ENCODE data around the gene ZNRD2. TPM values are rescaled to one million over a fixed set of nuclear protein-coding genes. Genes with fewer than 3 reads are reported as not detected.

ZNRD2 gene
- total RNA-seq, 4 donors from 2014 or later = 43.6 to 77.3 (median 63.3) TPM

DNA sequence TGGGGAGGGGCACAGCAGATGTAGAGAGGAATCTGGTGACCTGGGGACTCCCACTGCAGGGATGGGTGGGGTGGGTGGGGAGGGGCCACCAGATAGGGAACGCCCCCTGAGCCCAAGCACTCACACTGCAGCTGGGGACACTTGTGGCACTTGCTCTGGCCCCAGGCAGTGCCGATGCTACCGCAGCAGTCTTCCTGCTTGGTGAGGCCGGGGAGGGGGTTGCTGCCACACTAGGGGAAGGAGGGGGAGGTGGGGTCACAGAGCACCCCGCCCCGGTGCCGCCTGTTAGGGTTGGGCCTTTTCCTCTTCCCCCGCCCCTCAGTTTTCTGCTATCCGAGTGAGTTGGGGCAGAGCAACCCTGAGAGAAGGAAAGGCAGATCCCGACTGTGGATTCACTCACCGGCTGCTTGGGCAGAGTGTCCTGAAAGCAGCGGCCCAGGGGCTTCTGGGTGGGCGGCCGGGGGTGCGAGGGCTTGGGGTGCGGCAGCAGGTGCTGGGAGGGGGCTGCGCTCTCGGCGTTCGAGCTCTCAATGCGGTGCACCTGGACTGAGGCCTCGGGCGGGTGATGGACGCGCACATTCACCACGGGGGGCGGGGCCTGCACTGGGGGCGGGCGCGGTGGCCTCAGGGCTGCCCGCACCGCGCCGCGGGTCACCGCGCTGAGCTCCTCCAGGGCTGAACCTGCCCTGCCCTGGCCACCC lies 16.8 kb upstream of the ZNRD2 start:
- Histone ChIP-seq H3K36me3 (peaks cover 0 to 52% (median 50%) of the 10 kb centered on the region in 4 donors), H3K27ac (replicated peaks in 1 of 4) (peak overlapping the region in 2 of 4 donors; percentile 1 to 98), H3K27me3 (no peaks in the 10 kb centered on the region), H3K4me1 (peaks cover 31 to 63% (median 56%) of the 10 kb centered on the region in 4 donors), H3K9me3 (no peaks in the 10 kb centered on the region), H3K4me3 (no peak overlapping the region)
- 70% methylated on average over 27 of the region's 37 CpGs for WGBS
- intact Hi-C loops (cut with DNase I) = no loop called here
- no peak for DNase-seq (ENCODE audit: extremely low spot score)
- TF ChIP-seq, protein P1, sequence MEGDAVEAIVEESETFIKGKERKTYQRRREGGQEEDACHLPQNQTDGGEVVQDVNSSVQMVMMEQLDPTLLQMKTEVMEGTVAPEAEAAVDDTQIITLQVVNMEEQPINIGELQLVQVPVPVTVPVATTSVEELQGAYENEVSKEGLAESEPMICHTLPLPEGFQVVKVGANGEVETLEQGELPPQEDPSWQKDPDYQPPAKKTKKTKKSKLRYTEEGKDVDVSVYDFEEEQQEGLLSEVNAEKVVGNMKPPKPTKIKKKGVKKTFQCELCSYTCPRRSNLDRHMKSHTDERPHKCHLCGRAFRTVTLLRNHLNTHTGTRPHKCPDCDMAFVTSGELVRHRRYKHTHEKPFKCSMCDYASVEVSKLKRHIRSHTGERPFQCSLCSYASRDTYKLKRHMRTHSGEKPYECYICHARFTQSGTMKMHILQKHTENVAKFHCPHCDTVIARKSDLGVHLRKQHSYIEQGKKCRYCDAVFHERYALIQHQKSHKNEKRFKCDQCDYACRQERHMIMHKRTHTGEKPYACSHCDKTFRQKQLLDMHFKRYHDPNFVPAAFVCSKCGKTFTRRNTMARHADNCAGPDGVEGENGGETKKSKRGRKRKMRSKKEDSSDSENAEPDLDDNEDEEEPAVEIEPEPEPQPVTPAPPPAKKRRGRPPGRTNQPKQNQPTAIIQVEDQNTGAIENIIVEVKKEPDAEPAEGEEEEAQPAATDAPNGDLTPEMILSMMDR (IDR thresholded peaks at IDR 0.05) = no peak
- TF ChIP-seq EP300 (IDR thresholded peaks at IDR 0.05) = no peak
- no peak for TF ChIP-seq POLR2AphosphoS5 (IDR thresholded peaks at IDR 0.05)
- no peak for TF ChIP-seq POLR2A (IDR thresholded peaks at IDR 0.05; ENCODE audit: low read depth)

DNA sequence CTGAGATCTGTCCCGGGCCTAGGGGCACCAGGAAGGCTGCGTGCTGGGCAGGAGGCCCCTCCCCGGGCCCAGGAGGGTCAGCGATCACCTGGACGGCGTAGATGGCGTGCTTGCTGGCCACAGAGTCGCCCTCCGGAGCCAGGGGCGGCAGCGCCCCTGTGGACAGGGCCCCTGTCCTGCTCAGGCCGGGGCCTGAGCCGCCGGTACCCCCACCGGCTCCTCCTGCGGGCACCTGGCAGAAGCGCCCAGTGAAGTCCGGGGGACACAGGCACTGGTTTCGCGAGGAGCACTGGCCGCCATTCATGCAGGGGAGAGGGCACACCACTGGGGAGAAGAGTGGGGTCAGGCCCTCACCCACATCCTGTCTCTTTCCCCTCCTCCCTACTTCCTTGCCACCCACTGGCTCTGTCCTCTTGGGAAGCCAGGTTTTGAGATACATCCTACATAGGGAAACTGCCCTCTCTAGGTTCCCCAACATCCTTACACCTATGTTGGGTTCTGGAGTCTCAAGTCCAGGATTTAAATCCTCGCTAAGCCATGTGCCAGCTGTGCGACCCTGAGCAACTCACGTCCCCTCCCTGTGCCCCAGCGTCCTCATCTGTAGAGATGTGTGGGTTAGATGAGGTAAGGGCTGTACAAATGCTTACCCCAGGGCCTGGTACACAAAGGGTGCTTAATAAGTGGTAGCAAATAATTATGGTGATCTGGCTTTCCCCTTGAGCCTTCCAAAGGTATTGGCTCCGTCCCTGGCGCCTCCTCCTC lies 16.0 kb upstream of the ZNRD2 start:
- Histone ChIP-seq H3K9me3 (no peaks in the 10 kb centered on the region), H3K27ac (replicated peaks in 1 of 4) (peak overlapping the region in 2 of 4 donors; percentile 96 to 98), H3K36me3 (peaks cover 0 to 45% (median 42%) of the 10 kb centered on the region in 4 donors), H3K27me3 (no peaks in the 10 kb centered on the region), H3K4me3 (no peak overlapping the region), H3K4me1 (peaks cover 39 to 71% (median 64%) of the 10 kb centered on the region in 4 donors)
- DNase-seq (ENCODE audit: extremely low spot score) = no peak
- TF ChIP-seq POLR2AphosphoS5 (IDR thresholded peaks at IDR 0.05) (no peak), POLR2A (IDR thresholded peaks at IDR 0.05; ENCODE audit: low read depth) (no peak), EP300 (IDR thresholded peaks at IDR 0.05) (no peak)
- TF ChIP-seq, protein P1 (IDR thresholded peaks at IDR 0.05) = no peak
- WGBS = 83% methylated on average over 24 of the region's 27 CpGs
- intact Hi-C loops (cut with DNase I) = no loop called here

DNA sequence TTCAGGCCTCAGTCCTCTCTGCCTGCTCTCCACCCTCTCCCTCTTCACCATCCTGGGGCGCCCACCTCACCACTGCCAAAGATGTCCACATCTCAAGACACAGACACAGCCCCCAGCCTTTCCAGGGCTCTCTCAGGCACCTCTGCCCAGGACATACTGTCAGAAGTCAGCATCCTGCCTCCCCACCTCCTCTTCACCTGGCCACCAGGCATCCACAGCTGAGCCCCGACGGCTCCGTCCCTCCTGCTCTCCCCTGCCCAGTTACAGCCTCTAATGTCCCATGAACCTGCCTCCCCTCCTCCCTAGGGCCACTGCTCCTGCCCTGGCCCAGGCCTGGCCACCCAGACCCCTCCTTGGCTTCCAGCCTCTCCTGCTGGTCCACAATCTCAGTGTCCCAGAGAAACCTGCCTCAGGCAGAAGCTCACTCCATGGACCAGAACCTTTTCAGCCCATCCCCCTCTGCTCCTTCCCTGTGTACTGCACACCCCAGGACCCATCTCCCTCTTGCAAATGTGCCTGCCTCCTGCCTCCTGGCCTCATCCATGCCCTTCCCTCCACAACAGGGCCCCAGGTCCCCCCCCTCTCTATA lies 15.3 kb upstream of the ZNRD2 start:
- no peak for DNase-seq (ENCODE audit: extremely low spot score)
- Histone ChIP-seq H3K4me3 (no peak overlapping the region), H3K27me3 (no peaks in the 10 kb centered on the region), H3K27ac (replicated peaks in 1 of 4) (peak overlapping the region; percentile 87 to 99 (median 97)), H3K4me1 (peaks cover 46 to 78% (median 70%) of the 10 kb centered on the region in 4 donors), H3K9me3 (no peaks in the 10 kb centered on the region), H3K36me3 (peaks cover 0 to 42% (median 39%) of the 10 kb centered on the region in 4 donors)
- intact Hi-C loops (cut with DNase I) = no loop called here
- WGBS = 65% methylated on average over 4 of the region's 4 CpGs
- TF ChIP-seq EP300 (IDR thresholded peaks at IDR 0.05) = no peak
- no peak for TF ChIP-seq POLR2A (IDR thresholded peaks at IDR 0.05; ENCODE audit: low read depth)
- TF ChIP-seq, protein P1 (IDR thresholded peaks at IDR 0.05) = no peak
- no peak for TF ChIP-seq POLR2AphosphoS5 (IDR thresholded peaks at IDR 0.05)

DNA sequence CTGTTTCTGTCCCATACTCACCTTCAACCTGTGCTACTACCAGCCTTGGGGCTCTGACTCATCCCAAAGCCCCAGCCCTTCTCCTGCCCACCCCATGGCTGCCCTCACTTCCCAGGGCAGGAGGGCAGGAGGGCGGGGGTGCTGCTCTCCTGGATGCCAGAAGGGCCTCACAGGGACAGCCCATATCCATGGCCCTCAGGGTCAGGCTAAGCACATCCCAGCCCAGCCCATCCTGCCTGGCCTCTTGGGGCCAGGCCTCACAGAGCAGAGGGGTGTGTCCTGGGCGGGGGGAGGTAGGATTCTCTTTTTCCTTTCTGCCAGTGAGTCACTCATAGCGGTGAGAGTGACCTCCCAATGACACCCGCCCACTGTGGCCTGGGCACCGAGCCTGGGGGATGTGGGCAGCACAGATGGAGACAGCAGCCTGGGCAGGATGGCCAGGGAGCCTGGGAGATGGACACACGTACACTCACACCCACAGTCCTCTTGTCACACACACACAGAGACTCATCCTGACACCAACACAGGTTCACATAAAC lies 14.5 kb upstream of the ZNRD2 start:
- no peak for DNase-seq (ENCODE audit: extremely low spot score)
- Histone ChIP-seq H3K27ac (replicated peaks in 1 of 4) (peak overlapping the region; percentile 87 to 99 (median 97)), H3K4me3 (no peak overlapping the region), H3K4me1 (peaks cover 54 to 86% (median 79%) of the 10 kb centered on the region in 4 donors), H3K36me3 (peaks cover 0 to 35% (median 31%) of the 10 kb centered on the region in 4 donors), H3K9me3 (no peaks in the 10 kb centered on the region), H3K27me3 (no peaks in the 10 kb centered on the region)
- 20% methylated on average over 4 of the region's 6 CpGs for WGBS
- TF ChIP-seq POLR2AphosphoS5 (IDR thresholded peaks at IDR 0.05) = peak; percentile 25 to 32
- no peak for TF ChIP-seq POLR2A (IDR thresholded peaks at IDR 0.05; ENCODE audit: low read depth)
- intact Hi-C loops (cut with DNase I) = no loop called here

Data from esophagus muscularis mucosa (tissue), 4 donors.